Esophagus (tissue), 2 donors: Measurements from ENCODE around the gene EMP3. TPM values are rescaled to one million over a fixed set of nuclear protein-coding genes. Genes with fewer than 3 reads are reported as not detected.
"Not testable (repeated sequence)": the region's sequence is repeated elsewhere in the genome, so short reads cannot be mapped to it uniquely, and the experiment has no call there.

Experiments used
- H3K27ac ChIP-seq, 2 donors: one replicate each; pipeline ENCODE4 v1.5.1; 2013; ENCODE audit warnings: low read depth in 2 of 2, mild to moderate bottlenecking in 2 of 2, inconsistent platforms in 1 of 2, low read length in 1 of 2, moderate library complexity in 1 of 2
- H3K27me3 ChIP-seq, 2 donors: one replicate each; pipeline ENCODE4 v1.6.1; 2013; ENCODE audit warnings: low read length in 2 of 2, control low read depth in 1 of 2, mild to moderate bottlenecking in 1 of 2; ENCODE audit not compliant: insufficient read depth in 2 of 2, control insufficient read depth in 1 of 2
- H3K36me3 ChIP-seq, 2 donors: one replicate each; pipeline ENCODE4 v1.6.1; 2013; ENCODE audit warnings: low read length in 1 of 2; ENCODE audit not compliant: control insufficient read depth in 2 of 2, insufficient read depth in 2 of 2
- H3K4me1 ChIP-seq, 2 donors: one replicate each; pipeline ENCODE4 v1.6.1; 2013; ENCODE audit warnings: low read length in 1 of 2; ENCODE audit not compliant: control insufficient read depth in 2 of 2, insufficient read depth in 2 of 2
- H3K4me3 ChIP-seq, 2 donors: one replicate each; pipeline ENCODE4 v1.5.1; 2013; ENCODE audit warnings: low read length in 2 of 2, mild to moderate bottlenecking in 2 of 2, low read depth in 1 of 2, moderate library complexity in 1 of 2
- H3K9me3 ChIP-seq, 2 donors: one replicate each; pipeline ENCODE4 v1.6.1; 2013; ENCODE audit warnings: mild to moderate bottlenecking in 2 of 2, low read depth in 1 of 2, low read length in 1 of 2, moderate library complexity in 1 of 2; ENCODE audit not compliant: control insufficient read depth in 2 of 2, insufficient read depth in 1 of 2
- WGBS, 2 donors: extraction: QIAGEN DNeasy Blood & Tissue Kit; methylation state at CpG; one replicate each; pipeline ENCODE4 v1.1.7; 2013; 5-methylcytosine and 5-hydroxymethylcytosine counted together
- polyA plus RNA-seq, 2 donors: library from polyadenylated mRNA; stranded (reverse); fragments of 200-250 nt; gene quantifications; one replicate each; pipeline ENCODE4 v1.2.3, GENCODE V29; 2013
- donor health status: healthy with polysubstance abuse.
- donor health status: Bipolar disorder and iron deficiency.

EMP3 gene
- polyA plus RNA-seq, 2 donors = 17.6 to 21.5 TPM

- 62 to 66% methylated on average over 7 of the region's 7 CpGs for WGBS, 2 donors
- Histone ChIP-seq H3K4me1 (peaks cover 0 to 8% of the 10 kb centered on the region in 2 donors), H3K36me3 (no peaks in the 10 kb centered on the region), H3K4me3 (no peak overlapping the region), H3K27ac (no peak overlapping the region), H3K27me3 (no peaks in the 10 kb centered on the region), H3K9me3 (no peaks in the 10 kb centered on the region)
Measured at GRCh38 chr19:48310227-48310626, 15.1 kb upstream of the EMP3 start.

DNA sequence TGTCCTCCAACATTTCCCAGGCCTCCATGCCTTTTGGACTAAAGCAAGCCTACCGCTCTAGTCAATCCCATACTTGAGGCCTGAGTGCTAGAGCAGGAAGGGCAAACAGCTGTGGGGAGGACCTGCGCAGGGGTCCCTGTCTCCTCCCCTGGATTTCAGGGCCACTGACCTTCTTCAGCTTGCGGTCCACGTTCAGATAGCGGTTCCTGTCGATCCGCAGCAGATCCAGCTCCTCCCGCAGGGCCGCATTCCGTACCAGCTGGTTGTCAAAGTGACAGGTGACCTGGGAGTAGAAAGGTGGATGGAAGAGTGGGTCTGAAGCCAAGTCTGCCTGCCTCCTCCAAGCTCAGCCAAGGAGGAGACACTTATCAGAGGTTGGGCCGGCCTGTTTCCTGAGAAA is 14.0 kb upstream of the EMP3 start:
- H3K27ac ChIP-seq = no peak overlapping the region
- H3K36me3 ChIP-seq = no peaks in the 10 kb centered on the region
- H3K27me3 ChIP-seq = no peaks in the 10 kb centered on the region
- no peak overlapping the region for H3K4me3 ChIP-seq
- no peaks in the 10 kb centered on the region for H3K9me3 ChIP-seq
- WGBS, 2 donors = 94 to 96% methylated on average over 11 of the region's 11 CpGs
- peaks cover 0 to 8% of the 10 kb centered on the region in 2 donors for H3K4me1 ChIP-seq

DNA sequence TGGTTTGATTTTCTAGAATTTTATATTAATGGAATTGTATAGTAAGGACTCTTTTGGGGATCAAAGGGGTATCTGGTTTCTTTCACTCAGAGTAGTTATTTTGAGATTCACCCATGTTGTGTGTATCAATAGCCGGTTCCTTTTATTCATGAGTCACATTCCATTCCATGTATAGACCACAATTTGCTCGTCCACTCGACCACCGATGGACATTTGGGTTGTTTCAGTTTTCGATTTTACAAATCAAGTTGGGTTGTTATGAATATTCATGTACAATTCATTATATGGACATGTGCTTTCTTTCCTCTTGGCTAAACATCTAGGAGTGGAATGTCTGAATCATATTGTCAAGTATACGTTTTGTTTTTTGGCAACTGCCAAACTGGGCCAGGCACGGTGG is 9.6 kb upstream of the EMP3 start:
- no peaks in the 10 kb centered on the region for H3K27me3 ChIP-seq
- no peaks in the 10 kb centered on the region for H3K36me3 ChIP-seq
- 52 to 57% methylated on average over 7 of the region's 7 CpGs for WGBS, 2 donors
- no peaks in the 10 kb centered on the region for H3K9me3 ChIP-seq
- no peak overlapping the region for H3K4me3 ChIP-seq
- peaks cover 0 to 3% of the 10 kb centered on the region in 2 donors for H3K4me1 ChIP-seq
- no peak overlapping the region for H3K27ac ChIP-seq

DNA sequence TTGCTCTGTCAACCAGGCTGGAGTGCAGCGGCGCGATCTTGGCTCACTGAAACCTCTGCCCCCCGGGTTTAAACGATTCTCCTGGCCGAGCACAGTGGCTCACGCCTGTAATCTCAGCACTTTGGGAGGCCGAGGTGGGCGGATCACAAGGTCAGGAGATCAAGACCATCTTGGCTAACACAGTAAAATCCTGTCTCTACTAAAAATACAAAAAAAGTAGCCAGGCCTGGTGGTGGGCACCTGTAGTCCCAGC is 7.7 kb upstream of the EMP3 start:
- not testable (repeated sequence) for H3K4me3 ChIP-seq, H3K9me3 ChIP-seq, H3K36me3 ChIP-seq, H3K27me3 ChIP-seq, H3K27ac ChIP-seq, H3K4me1 ChIP-seq
- 60 to 66% methylated on average over 9 of the region's 9 CpGs for WGBS, 2 donors

DNA sequence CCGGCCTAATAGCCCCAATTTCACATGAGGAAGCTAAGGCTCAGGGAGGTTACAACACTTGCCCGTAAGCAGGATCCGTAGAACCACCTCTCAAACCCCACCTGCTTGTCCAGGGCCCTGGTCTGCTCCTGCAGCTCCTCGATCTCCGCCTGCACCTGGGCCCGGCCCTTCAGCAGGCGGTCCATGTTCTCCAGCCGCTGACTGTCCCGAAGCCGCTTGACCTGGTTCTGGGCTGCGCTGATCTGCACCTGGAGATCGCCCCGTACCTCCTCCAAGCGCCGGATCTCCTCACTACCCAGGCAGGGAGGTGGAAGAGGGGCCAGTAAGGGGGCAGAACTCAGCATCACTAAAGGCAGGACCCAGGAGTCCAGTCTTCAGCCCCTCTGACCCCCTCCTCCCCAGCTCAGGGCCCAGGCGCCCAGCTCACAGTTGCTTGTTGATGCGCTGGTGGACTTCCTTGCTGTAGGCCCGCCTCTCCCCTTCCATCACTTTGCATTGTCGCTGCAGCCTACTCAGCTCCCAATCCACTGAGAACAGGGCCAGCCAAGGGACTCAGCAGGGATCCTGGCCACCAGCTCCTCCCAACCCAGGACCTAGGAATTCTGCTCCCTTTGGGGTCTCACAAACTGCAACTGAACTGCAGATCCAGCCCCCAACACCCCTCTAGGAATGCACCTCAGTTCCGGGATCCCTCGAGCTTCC is 6.9 kb upstream of the EMP3 start:
- H3K27ac ChIP-seq = no peak overlapping the region
- no peaks in the 10 kb centered on the region for H3K9me3 ChIP-seq
- H3K27me3 ChIP-seq = no peaks in the 10 kb centered on the region
- H3K4me1 ChIP-seq = peaks cover 0 to 7% of the 10 kb centered on the region in 2 donors
- H3K36me3 ChIP-seq = no peaks in the 10 kb centered on the region
- 94 to 96% methylated on average over 21 of the region's 21 CpGs for WGBS, 2 donors
- no peak overlapping the region for H3K4me3 ChIP-seq

DNA sequence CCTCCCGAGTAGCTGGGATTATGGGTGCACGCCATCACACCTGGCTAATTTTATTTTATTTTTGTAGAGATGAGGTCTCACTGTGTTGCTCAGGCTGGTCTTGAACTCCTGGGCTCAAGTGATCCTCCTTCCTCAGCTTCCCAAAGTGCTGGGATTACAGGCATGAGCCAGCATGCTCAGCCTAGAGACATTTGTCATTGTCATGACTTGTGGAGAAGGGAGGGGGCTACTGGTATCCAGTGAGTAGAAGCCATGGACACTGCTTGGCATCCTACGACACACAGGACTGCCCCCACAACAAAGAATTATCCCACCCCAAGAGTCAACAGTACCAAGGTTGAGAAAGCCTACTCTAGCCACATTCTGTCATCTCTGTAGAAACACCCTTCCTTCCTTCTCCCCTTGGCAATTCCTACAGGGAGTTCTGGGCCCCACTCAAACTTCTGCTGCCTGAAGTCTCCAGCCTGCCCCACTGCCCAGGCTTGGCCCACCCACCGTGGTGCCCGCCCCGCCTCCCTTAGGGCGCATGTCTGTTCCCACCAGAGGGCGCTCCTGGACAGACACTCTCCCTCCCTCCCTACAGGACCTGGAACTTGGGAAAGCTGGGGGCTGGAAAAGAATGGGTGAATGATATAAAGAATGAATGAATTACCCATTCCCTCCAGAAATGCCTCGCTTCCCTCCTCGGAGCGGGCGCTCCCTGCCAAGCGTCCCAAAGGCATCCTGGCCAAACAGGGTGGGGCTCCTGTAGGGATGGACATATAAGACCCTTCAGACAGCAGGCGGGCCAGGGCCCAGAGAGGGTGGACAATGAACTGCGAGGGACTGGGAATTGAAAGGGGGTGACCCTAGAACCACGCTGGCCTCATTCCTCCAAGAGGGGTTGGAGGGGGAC is 5.5 kb upstream of the EMP3 start:
- peaks cover under 1 to 7% of the 10 kb centered on the region in 2 donors for H3K4me1 ChIP-seq
- H3K4me3 ChIP-seq = no peak overlapping the region
- H3K36me3 ChIP-seq = no peaks in the 10 kb centered on the region
- 27 to 34% methylated on average over 14 to 16 of the region's 16 CpGs for WGBS, 2 donors
- H3K9me3 ChIP-seq = no peaks in the 10 kb centered on the region
- H3K27me3 ChIP-seq = no peaks in the 10 kb centered on the region
- H3K27ac ChIP-seq = peak overlapping the region in 1 of 2 donors; percentile 48

- Histone ChIP-seq H3K27me3 (no peaks in the 10 kb centered on the region), H3K36me3 (no peaks in the 10 kb centered on the region), H3K4me3 (peak overlapping the region; percentile 60 to 63), H3K9me3 (no peaks in the 10 kb centered on the region), H3K4me1 (peaks cover 3 to 11% of the 10 kb centered on the region in 2 donors), H3K27ac (peak overlapping the region; percentile 93 to 98)
- WGBS, 2 donors = 0 to 1% methylated on average over 22 of the region's 22 CpGs
Measured at GRCh38 chr19:48321372-48321621, 4.1 kb upstream of the EMP3 start.

DNA sequence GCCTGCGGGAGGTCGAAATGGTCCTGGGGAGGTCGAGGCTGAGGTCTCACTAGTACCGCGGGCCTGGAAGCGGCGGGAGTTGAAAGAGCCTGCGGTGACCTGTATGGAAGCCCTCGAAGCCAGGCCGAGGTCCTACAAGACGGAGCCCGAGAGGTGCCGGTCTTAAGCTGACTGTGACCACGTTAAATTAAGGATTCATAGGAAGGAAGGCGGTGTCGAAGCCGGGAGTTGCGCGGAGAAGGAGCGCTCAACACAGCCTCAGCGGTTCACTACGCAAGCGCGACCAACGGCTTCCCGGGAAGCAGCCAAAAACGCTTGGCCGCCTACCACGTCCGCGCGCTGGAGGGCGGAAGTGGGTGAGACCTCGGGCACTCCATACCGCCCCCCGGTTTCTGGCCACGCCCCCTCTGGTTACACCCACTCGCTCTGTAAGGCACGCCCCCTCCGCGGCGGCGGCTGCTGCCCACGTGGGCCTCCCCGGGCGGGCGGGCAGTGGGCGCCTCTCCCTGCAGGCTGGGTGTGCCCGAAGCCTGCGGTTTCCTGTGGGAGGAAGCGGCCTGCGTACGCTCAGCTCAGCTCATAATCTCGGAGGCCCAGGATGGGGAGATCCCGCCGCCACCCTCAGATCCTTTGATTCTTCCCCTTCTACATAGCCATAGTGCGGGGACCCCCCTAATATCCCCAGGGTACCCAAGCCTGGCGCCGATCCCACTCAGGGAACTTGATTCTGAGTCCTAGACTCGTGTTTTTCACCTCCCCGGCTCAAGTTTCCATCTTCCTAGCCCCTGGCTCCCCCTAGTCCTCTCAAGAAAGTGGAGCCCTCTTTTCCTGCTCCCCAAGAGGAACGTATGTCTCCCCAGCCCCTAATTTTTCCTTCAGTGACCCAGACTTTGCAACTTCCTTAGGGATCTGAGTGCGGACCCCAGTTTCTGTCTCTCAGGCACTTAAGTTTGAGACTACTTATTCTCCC is 3.4 kb upstream of the EMP3 start:
- Histone ChIP-seq H3K9me3 (no peaks in the 10 kb centered on the region), H3K27ac (peak overlapping the region; percentile 93 to 98), H3K4me3 (peak overlapping the region; percentile 60 to 63), H3K27me3 (no peaks in the 10 kb centered on the region), H3K4me1 (peaks cover 3 to 11% of the 10 kb centered on the region in 2 donors), H3K36me3 (no peaks in the 10 kb centered on the region)
- 2% methylated on average over 63 of the region's 63 CpGs for WGBS, 2 donors

GRCh38 chr19:48329167-48329891 is 4.0 kb downstream of the EMP3 start:
- H3K27me3 ChIP-seq = no peaks in the 10 kb centered on the region
- peak overlapping the region; percentile 1 to 34 for H3K27ac ChIP-seq
- 55 to 59% methylated on average over 15 of the region's 15 CpGs for WGBS, 2 donors
- no peak overlapping the region for H3K4me3 ChIP-seq
- peaks cover 6 to 13% of the 10 kb centered on the region in 2 donors for H3K4me1 ChIP-seq
- H3K36me3 ChIP-seq = peaks cover 0 to 3% of the 10 kb centered on the region in 2 donors
- no peaks in the 10 kb centered on the region for H3K9me3 ChIP-seq
